GM21737 (cell line): ENCODE measurements around the gene UAP1.
"Not testable (repeated sequence)": the region's sequence is repeated elsewhere in the genome, so short reads cannot be mapped to it uniquely, and the experiment has no call there.

ENCODE experiments used
- ATAC-seq: cut with Tn5 transposase; IDR thresholded peaks from one replicate; pipeline ENCODE4 v1.9.1; 2021; ENCODE audit warnings: mild to moderate bottlenecking, moderate library complexity; ENCODE audit not compliant: unreplicated experiment

Gene UAP1

DNA sequence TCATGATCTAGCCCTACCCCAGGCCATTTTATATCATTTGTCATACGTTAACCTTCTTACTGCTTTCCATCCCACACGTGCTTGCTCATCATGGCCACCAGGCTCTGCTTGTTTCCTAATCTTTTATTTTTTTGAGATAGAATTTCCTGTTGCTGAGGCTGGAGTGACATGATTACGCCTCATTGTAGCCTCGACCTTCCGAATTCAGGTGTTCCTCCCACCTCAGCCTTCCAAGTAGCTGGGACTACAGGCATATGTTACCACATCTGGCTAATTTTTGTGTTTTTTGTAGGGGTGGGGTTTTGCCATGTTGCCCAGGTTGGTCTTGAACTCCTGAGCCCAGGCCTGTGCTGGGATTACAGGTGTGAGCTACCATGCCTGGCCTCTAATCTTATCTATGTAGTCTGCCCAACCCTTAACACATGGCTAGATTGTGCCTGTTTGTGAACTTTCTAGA, 3.3 kb downstream of the UAP1 start:
- ATAC-seq, result no peak

DNA sequence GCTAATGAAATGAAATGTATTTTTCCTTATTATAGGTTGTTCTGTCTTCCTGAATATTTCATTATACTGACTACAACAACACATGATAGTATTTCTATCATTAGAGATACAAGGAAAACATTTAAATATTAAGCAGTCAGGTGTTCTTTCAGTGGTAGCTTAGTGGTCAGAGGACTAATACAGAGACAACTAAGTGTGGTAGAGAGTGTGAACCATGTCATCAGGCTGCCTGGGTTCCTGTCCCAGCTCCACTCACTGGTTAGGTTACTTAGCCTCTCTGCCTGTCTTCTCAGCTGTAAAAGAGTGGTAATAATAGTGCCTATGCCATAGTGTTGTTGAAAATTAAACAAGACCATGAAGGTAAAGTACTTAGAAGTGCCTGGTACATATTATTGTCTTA, 3.9 kb downstream of the UAP1 start:
- ATAC-seq, result no peak

DNA sequence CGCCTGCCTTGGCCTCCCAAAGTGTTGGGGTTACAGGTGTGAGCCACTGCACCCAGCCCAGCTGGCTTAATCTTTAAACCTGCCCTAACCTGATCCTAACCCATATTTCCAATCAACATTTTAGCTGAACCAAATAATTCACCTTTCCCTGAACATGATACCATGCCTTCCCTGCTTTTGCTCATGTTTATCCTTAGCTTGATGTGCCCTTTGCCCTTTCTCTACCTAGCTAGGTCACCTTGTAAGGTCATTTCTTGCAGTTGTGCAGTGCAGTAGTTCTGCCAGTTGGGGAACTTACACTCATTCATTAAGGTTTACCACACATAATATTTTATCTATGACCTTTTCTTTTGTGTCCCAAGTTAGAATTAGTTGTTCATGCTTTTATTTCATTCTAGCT, 5.3 kb downstream of the UAP1 start:
- ATAC-seq, result no peak

DNA sequence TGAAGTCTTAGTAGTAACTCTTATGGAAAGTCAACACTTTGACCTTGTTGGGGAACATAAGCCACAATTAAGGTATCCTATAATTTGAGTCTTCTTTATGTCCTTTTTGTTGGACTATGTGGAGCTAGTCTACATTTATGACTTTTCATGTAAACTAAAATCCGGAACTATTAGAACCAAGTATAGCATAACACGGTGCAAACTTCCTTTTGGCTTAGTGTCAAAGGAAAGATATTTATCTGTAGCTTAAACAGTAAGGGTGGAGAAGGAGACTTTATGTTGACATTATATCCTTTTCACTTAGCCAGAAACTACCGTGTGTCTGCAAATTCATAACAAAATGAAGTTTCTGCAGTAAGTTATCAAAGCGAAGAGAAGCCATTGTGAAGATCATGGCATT, 7.3 kb downstream of the UAP1 start:
- no peak for ATAC-seq

DNA sequence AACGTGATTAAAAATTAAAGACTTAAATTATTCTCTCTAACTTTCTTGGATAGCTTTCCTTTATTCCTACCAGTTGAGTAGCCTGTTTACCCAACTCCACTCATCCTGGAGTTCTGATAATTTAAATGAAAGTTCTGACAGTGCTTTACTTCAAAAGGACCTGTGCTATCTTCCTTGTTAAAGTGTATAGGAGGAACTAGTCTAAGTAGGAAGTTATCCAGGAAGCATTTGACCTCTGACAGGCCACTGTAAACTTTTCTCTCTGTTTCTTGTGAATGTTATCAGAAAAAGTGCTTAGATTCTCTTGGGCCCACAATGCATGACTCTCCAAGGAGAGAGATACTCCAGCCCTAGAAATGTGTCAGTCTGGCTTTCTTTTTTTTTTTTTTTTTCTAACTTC, 9.2 kb downstream of the UAP1 start:
- ATAC-seq, result no peak

DNA sequence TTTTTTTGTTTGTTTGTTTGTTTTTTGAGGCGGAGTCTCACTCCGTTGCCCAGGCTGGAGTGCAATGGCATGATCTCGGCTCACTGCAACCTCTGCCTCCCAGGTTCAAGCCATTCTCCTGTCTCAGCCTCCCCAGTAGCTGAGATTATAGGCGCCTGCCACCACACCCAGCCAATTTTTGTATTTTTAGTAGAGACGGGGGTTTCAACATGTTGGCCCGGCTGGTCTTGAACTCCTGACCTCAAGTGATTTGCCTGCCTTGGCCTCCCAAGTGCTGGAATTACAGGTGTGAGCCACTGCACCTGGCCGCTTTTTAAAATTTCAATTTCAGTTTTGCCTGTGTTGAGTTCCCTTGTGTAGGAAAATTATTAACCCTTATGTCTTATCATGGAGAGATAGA, 9.6 kb downstream of the UAP1 start:
- ATAC-seq, result not testable (repeated sequence)

DNA sequence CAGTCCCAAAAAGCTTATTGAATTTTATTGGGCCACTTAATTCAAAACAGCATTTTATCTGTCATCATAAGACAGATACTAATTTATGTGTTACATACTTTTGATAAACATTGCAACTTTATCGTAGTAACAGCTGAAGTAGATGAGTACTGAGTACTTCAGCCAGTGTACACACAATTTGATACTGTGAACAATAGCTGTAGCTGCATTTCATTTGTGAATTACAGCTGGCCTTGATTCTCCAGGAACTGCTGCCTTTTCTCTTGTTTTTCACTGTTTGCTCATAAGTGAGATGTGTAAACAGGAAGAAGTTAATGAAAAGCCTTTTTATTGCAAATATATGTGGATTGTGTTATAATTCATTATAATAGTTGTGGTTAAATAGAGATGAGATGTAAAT, 10.2 kb downstream of the UAP1 start:
- no peak for ATAC-seq

DNA sequence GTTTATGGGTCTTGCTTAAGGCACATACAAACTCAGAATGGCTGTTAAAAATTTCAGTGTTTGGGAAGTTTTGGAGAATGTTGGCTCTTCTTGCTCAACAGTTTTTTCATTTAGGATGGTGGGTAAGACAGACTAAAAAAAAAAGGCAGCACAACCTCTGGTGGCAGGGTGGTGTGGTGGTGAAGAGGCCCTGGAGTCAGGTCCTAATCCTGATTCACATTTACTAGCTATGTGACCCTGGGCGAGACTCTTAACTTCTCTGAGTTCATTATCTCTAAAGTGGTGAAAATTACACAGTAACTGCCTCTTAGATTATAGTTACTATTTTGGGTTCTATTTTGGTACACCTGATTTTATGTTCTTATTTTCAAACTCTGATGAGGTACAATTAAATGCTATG, 11.6 kb downstream of the UAP1 start:
- no peak for ATAC-seq

DNA sequence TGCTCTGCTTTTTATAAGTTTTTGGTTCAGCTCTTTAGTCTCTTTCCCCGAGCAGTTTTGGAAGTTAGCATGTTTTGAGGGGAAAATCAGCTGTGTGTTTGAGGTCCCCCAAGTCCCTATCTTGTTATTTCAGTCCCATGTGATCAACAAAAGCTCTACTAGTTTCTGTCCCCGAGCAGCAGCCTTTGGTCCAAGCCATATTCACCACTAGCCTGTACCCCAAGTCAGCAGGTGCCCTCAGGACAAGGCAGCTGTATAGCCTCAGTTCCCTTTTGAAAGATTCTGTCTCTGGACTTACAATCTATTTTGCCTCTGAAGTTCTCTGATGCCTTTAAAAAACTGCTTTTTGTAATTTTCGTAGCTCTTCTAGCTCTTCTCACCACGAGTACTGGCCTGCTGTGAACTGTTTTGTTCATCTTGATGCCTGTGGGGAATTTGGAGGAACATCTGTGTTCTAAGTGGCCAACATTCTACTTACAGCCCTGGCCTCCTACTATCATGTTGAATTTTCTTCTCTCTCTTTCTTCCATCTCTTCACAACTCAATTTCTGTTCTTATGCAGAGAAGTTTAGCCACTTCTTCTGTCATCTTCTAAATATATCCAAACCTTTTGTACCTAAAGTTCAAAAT, 16.7 kb downstream of the UAP1 start:
- no peak for ATAC-seq

DNA sequence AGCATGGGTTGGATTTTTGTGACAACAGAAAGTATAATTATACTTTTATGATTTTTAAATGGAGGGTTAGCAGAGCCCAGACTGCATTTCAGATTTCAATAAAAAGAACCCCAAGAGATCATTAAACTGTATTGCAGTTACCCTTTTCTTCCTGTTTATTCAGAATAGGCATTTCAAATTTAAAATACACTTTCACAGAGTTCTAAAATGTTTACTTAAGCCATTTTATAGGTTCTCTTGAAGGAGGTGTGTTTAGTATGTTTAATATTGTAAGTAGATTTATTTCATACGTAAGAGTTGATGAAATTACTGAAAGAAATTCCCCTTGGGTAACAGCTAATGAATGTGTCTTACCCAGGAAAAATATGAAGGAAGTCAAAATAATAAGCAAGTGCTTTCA, 17.4 kb downstream of the UAP1 start:
- ATAC-seq, result no peak

DNA sequence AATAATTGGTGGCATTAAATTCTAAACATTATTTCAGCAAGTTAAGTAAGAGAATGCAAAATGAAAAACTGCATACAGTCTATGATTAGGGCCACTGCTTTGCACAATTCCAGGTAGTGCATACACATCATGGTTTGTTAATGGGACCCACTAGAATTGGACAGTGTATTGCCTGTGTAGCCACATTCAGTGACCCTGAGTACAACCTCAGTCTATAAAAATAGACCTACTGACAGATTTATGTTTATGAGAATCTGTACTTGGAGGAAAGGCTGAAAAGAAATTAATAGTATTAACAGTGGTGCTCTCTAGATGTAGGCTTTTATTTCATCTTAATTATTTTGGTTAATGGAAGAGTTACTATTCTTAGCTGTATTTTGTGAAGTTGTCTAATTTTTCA, 18.8 kb downstream of the UAP1 start:
- ATAC-seq, result no peak

DNA sequence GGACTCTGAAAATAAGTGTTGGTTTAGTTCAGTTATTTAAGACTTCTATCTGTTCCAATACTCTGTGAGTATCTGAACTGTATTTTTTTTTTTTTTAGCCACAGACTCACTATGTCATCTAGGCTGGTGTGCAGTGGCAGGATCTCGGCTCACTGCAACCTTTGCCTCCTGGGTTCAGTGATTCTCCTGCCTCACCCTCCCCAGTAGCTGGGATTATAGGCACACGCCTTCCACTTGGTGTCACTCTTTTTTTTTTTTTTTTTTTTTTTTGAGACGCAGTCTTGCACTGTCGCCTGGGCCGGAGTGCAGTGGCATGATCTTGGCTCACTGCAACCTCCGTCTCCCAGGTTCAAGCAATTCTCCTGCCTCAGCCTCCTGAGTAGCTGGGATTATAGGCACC, 21.4 kb downstream of the UAP1 start:
- ATAC-seq, result not testable (repeated sequence)

DNA sequence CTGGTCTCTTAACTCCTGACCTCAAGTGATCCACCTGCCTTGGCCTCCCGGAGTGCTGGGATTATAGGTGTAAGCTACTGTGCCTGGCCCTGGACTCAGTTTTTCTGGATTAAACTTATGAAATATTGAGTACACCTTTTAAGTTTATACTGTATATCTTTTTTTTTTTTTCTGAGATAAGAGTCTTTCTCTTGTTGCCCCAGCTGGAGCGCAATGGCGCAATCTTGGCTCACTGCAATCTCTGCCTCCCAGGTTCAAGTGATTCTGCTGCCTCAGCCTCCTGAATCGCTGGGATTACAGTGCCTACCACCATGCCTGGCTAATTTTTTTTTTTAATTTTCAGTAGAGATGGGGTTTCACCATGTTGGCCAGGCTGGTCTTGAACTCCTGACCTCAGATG, 23.6 kb downstream of the UAP1 start:
- not testable (repeated sequence) for ATAC-seq

DNA sequence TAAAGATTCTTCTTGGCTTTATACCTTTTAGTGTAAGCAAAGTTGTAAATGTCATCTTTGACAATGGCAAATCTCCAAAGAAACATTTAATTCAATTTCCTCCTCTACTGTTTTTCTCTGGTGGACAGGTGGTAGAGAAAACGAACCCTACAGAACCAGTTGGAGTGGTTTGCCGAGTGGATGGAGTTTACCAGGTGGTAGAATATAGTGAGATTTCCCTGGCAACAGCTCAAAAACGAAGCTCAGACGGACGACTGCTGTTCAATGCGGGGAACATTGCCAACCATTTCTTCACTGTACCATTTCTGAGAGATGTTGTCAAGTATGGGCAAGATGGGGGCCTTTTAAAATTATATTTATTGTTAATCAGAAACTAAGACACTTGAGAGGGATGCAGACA, 25.8 kb downstream of the UAP1 start:
- ATAC-seq, result no peak

DNA sequence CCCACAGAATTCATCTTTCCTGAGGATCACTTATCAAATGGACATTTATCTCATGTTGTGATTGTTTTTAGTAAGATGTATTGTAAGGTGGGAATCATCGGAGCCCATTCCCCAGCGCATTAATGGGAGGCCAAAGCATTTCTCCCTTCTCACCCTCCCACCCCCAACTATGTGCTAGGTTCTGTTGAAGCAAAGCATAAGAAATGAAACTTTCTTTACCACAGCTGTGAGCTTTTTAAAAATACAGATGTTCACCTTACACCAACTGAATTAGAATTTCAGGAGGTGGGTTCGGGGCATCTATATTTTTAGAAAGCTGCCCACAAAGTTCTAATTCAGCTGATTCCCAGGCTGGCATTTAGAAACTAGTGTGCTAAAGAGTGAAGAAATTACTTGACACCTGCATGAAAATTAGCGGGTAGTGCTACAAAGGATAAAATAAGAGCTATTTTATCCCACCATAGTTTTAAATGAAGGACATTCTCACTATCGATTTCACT, 26.3 kb downstream of the UAP1 start:
- no peak for ATAC-seq

DNA sequence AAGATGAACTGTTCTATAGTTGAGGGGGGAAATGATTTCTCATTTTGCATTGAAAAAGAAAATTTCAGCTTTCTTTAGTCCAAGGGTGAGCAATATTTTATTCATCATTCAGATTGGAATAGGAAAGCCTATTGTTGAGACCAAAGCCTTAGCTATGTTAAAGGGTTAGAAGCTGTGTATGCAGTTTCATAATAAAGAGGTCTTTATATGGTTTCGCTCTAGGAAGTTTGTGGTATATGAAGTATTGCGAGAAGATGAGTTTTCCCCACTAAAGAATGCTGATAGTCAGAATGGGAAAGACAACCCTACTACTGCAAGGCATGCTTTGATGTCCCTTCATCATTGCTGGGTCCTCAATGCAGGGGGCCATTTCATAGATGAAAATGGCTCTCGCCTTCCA, 28.6 kb downstream of the UAP1 start:
- ATAC-seq, result no peak

DNA sequence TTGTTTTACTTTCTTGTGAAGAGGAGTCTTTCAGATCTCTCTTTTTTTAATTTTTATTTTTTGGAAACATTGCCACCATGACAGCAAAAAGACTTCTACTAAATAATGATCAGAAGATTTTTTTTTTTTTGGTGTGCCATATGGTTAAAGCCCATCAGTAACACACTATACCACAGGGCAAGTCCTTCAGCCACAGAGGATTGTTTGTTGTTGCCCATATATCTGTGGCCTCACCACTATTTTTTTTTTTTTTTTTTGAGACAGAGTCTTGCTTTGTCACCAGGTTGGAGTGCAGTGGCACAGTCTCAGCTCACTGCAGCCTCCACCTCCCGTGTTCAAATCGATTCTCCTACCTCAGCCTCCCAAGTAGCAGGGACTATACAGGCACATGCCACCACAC, 29.2 kb downstream of the UAP1 start:
- no peak for ATAC-seq

DNA sequence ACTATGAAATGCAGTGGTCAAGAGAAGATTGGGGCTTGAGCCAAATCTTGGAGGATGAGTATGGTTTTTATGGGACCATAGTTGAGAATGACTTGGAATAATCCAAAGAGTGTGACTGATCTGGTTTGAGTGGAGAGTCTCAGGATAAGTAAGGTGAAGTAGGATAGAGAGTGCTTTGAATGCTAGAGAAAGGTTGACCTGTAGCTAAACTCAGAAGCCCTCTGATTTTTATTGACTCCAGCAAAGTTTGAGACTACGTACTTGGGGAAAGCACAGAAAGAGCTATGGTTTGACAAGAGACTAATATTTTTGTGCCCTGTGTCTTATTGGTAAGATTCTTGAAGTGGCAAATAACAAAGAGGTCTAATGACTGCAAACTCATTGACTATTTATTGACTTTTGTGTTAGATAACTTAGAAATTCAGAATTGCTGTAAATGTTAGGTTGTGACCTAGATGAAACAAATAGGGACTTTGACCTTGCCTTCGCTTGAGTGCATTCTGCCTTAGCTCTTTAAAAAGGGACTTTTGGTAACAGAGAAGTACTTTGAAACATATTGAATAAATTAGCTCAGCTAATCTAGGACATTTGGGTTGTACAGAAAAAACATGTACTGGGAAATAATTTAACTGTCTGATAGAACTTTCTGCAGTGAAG, 35.1 kb downstream of the UAP1 start:
- no peak for ATAC-seq

DNA sequence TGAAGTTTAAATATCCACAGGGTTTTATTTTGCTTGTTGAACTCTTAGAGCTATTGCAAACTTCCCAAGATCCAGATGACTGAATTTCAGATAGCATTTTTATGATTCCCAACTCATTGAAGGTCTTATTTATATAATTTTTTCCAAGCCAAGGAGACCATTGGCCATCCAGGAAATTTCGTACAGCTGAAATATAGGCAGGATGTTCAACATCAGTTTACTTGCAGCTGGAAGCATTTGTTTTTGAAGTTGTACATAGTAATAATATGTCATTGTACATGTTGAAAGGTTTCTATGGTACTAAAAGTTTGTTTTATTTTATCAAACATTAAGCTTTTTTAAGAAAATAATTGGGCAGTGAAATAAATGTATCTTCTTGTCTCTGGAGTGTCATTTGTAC, 37.9 kb downstream of the UAP1 start:
- no peak for ATAC-seq

DNA sequence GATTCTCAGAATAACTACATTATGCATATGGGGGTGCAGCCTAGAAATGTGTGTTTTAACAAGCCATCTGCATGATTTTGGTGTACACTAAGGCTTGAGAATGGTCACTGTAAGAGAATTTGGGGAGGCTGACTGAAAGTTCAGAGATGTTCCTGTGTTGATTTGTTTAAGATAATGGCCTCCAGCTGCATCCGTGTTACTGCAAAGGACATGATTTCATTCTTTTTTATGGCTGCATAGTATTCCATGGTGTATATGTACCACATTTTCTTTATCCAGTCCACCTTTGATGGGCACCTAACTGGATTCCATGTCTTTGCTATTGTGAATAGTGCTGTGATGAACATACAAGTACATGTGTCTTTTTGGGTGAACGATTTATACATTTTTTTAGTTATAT, 41.6 kb downstream of the UAP1 start:
- not testable (repeated sequence) for ATAC-seq

DNA sequence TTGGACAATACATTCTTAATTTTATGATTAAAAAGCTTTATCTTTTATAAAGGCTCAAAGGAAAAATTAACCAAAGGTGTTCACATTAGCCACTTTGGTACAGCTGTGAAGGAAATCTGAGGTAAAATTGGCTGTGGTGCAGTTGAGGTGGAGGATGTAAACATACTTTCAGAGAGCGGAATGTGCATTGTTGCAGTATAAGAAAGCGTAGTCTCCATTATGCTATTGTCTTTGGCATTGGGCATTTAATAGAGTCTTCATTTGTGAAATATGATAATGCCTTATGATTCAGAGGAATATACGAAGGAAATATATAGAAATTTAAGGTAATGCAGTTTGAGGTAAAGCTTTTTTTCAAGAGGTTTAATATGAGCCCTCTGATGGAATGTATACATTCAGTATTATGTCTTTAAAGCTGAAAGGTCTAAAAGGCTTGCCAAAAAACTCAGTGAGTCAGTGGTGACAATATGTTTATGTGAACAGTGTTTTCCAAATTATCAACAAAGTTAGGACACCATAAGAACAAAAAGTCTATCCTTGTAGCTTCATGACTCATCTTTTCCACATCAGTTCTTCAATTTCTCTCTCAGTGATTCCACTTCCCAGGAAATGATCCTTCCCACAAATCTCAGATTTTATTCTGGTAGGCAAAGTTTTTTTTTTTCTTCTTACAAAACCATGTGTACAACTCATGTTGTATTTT, 43.9 kb downstream of the UAP1 start:
- no peak for ATAC-seq

DNA sequence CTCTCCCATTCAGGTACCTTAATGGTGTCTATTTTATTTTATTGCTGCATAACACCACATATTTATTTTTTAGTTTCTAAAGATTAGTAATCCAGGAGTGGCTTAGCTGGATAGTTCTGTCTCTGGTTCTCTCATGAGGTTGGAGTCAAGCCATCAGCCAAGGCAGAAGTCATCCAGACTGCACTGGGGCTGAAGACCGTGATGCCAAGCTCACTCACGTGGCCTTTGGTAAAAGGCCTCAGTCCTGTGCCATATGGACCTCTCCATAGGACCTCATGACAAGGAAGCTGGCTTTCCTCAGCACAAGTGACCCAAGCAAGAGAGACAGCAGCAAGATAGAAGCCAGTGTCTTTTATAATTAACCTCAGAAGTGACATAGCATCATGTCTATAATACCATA, 47.8 kb downstream of the UAP1 start:
- no peak for ATAC-seq
